H1 (cell line): ENCODE measurements around the gene REG4. TPM values are rescaled to one million over a fixed set of nuclear protein-coding genes. Genes with fewer than 3 reads are reported as not detected.

Experiments used
- CTCF ChIA-PET: fragments of 300-600 bp; sonication (Branson Sonifier 250); formaldehyde crosslinking; loops from one replicate; lab custom pipeline; 2021; ENCODE audit not compliant: partially characterized antibody; lab: Charles Lee
- POLR2A ChIA-PET: fragments of 300-600 bp; sonication (Branson Sonifier 250); formaldehyde crosslinking; loops from one replicate; lab custom pipeline; 2021; ENCODE audit warnings: inconsistent platforms; ENCODE audit not compliant: partially characterized antibody; lab: Charles Lee
- DNase-seq, 2 experiments: peaks; one replicate each; pipeline versions ENCODE4 v3.0.0 to v3.0.0-alpha.2; 2010 to 2022; ENCODE audit warnings: low spot score in 2 of 2, low read depth in 1 of 2, mixed read lengths in 1 of 2
- FAIRE-seq: peaks from 2 replicates; lab custom pipeline; 2011; peaks lifted over from hg19 to GRCh38; lab: Jason Lieb, UNC
- H2AFZ ChIP-seq: 2 replicates; pipeline ENCODE4 v1.8.1; 2012; ENCODE audit warnings: low read length, inconsistent platforms
- H2AK5ac ChIP-seq: 2 replicates; pipeline ENCODE4 v1.6.1; 2013; ENCODE audit warnings: low read depth, low read length
- H2BK120ac ChIP-seq: replicated peaks from 2 replicates; pipeline ENCODE3; 2013; ENCODE audit warnings: low read depth, low read length, inconsistent platforms
- H2BK12ac ChIP-seq: 2 replicates; pipeline ENCODE4 v1.6.1; 2013; ENCODE audit warnings: low read depth, low read length
- H2BK15ac ChIP-seq: 2 replicates; pipeline ENCODE4 v1.6.1; 2013; ENCODE audit warnings: low read length
- H2BK20ac ChIP-seq: 2 replicates; pipeline ENCODE4 v1.6.1; 2013; ENCODE audit warnings: low read length
- H2BK5ac ChIP-seq: 2 replicates; pipeline ENCODE4 v1.6.1; 2013; ENCODE audit warnings: low read depth, low read length
- H3K14ac ChIP-seq: 2 replicates; pipeline ENCODE4 v1.6.1; 2013; ENCODE audit warnings: inconsistent platforms; ENCODE audit not compliant: insufficient read length
- H3K18ac ChIP-seq: 2 replicates; pipeline ENCODE4 v1.6.1; 2013; ENCODE audit warnings: low read length; ENCODE audit errors: extremely low read depth
- H3K23ac ChIP-seq: 2 replicates; pipeline ENCODE4 v1.6.1; 2013; ENCODE audit warnings: inconsistent platforms; ENCODE audit not compliant: insufficient read length
- H3K23me2 ChIP-seq: 2 replicates; pipeline ENCODE4 v1.6.1; 2013; ENCODE audit warnings: low read depth, low read length
- H3K27ac ChIP-seq: 2 replicates; pipeline ENCODE4 v1.6.1; 2011; ENCODE audit warnings: low read depth, low read length, inconsistent platforms
- H3K27me3 ChIP-seq, 4 experiments: replicated peaks in 1 of 4; 1 replicate in 1 of 4; 2 replicates in 3 of 4; pipeline versions ENCODE4 v1.6.1 to v1.8.1; 2011 to 2013; ENCODE audit warnings: low read length in 3 of 4, mild to moderate bottlenecking in 3 of 4, inconsistent platforms in 2 of 4, mixed read lengths in 2 of 4, moderate library complexity in 1 of 4; ENCODE audit not compliant: control insufficient read depth in 3 of 4, insufficient read depth in 3 of 4; ENCODE audit errors: extremely low read depth in 1 of 4
- H3K36me3 ChIP-seq, 4 experiments: 2 replicates each; pipeline versions ENCODE4 v1.6.1 to v1.8.1; 2011 to 2013; ENCODE audit warnings: mild to moderate bottlenecking in 4 of 4, low read length in 3 of 4, moderate library complexity in 2 of 4, control low read depth in 1 of 4, inconsistent platforms in 1 of 4; ENCODE audit not compliant: insufficient read depth in 4 of 4, control insufficient read depth in 2 of 4
- H3K4ac ChIP-seq: replicated peaks from 2 replicates; pipeline ENCODE3; 2013; ENCODE audit warnings: low read length, low read depth, mixed read lengths, inconsistent platforms; ENCODE audit not compliant: insufficient read length
- H3K4me1 ChIP-seq, 4 experiments: replicated peaks in 1 of 4; 1 replicate in 1 of 4; 2 replicates in 3 of 4; pipeline versions ENCODE4 v1.6.1 to v1.8.1; 2011 to 2013; ENCODE audit warnings: low read length in 3 of 4, inconsistent platforms in 2 of 4, mixed read lengths in 1 of 4; ENCODE audit not compliant: insufficient read depth in 4 of 4, control insufficient read depth in 3 of 4
- H3K4me2 ChIP-seq, 2 experiments: 2 replicates each; pipeline versions ENCODE4 v1.6.1 to v1.8.1; 2011 to 2013; ENCODE audit warnings: low read depth in 2 of 2, low read length in 2 of 2, control low read depth in 1 of 2, inconsistent platforms in 1 of 2, mild to moderate bottlenecking in 1 of 2; ENCODE audit not compliant: insufficient read depth in 1 of 2
- H3K4me3 ChIP-seq, 4 experiments: fragments of 200-600, 300-600 bp in 1 of 4; sonication (generic), shearing (Covaris generic), sonication (Bioruptor Twin) in 1 of 4; 2 replicates each; pipeline versions ENCODE4 v1.5.1 to v1.8.1; 2011 to 2016; ENCODE audit warnings: low read length in 4 of 4, low read depth in 3 of 4, control low read depth in 2 of 4, inconsistent platforms in 2 of 4, mild to moderate bottlenecking in 2 of 4, mixed read lengths in 1 of 4, moderate library complexity in 1 of 4; ENCODE audit not compliant: insufficient read depth in 2 of 4; ENCODE audit errors: extremely low read depth in 1 of 4
- H3K56ac ChIP-seq: replicated peaks from 2 replicates; pipeline ENCODE3; 2013; ENCODE audit warnings: low read depth, mild to moderate bottlenecking, mixed read lengths, low read length, inconsistent platforms; ENCODE audit not compliant: insufficient read length
- H3K79me1 ChIP-seq: 2 replicates; pipeline ENCODE4 v1.6.1; 2013; ENCODE audit warnings: low read depth, low read length, control low read depth
- H3K79me2 ChIP-seq, 2 experiments: 2 replicates each; pipeline versions ENCODE4 v1.6.1 to v1.8.1; 2012 to 2013; ENCODE audit warnings: low read length in 2 of 2, mild to moderate bottlenecking in 2 of 2, inconsistent platforms in 1 of 2; ENCODE audit not compliant: insufficient read depth in 2 of 2, control insufficient read depth in 1 of 2
- H3K9ac ChIP-seq, 4 experiments: replicated peaks in 1 of 4; 1 replicate in 1 of 4; 2 replicates in 3 of 4; pipeline versions ENCODE4 v1.6.1 to v1.8.1; 2011 to 2013; ENCODE audit warnings: low read depth in 3 of 4, low read length in 3 of 4, control low read depth in 2 of 4, mild to moderate bottlenecking in 2 of 4, moderate library complexity in 2 of 4, inconsistent platforms in 1 of 4; ENCODE audit errors: extremely low read depth in 1 of 4
- H3K9me3 ChIP-seq, 2 experiments: 2 replicates each; pipeline versions ENCODE4 v1.6.1 to v1.8.1; 2012 to 2013; ENCODE audit warnings: mild to moderate bottlenecking in 2 of 2, moderate library complexity in 2 of 2, control low read depth in 1 of 2, inconsistent platforms in 1 of 2, low read depth in 1 of 2, low read length in 1 of 2, mixed read lengths in 1 of 2; ENCODE audit not compliant: insufficient read depth in 2 of 2
- H4K20me1 ChIP-seq, 2 experiments: replicated peaks in 1 of 2; 2 replicates each; pipeline versions ENCODE3 to v1.8.1; 2011 to 2013; ENCODE audit warnings: inconsistent platforms in 2 of 2, low read length in 2 of 2, mild to moderate bottlenecking in 1 of 2; ENCODE audit not compliant: insufficient read depth in 2 of 2, control insufficient read depth in 1 of 2
- H4K5ac ChIP-seq: 2 replicates; pipeline ENCODE4 v1.6.1; 2013; ENCODE audit warnings: low read length, low read depth, mixed read lengths, inconsistent platforms; ENCODE audit not compliant: insufficient read length
- H4K8ac ChIP-seq: 2 replicates; pipeline ENCODE4 v1.8.0; 2013; ENCODE audit warnings: mild to moderate bottlenecking, moderate library complexity, low read length, inconsistent platforms; ENCODE audit not compliant: insufficient read depth; ENCODE audit errors: extremely low read depth
- H4K91ac ChIP-seq: replicated peaks from 2 replicates; pipeline ENCODE3; 2013; ENCODE audit warnings: low read length, mixed read lengths, inconsistent platforms; ENCODE audit not compliant: insufficient read length
- BRCA1 ChIP-seq: IDR thresholded peaks from 2 replicates; pipeline ENCODE4 v1.6.1; 2012; ENCODE audit warnings: low read depth, low read length, improper control_type of control experiment
- CHD2 ChIP-seq: IDR thresholded peaks from 2 replicates; pipeline ENCODE4 v1.6.1; 2012; ENCODE audit warnings: low read length, improper control_type of control experiment
- KDM1A ChIP-seq: fragments of 200-600, 300-600 bp; sonication (generic); IDR thresholded peaks from 2 replicates; pipeline ENCODE4 v1.7.1; 2016; ENCODE audit warnings: mild to moderate bottlenecking, low read length, borderline replicate concordance
- SAP30 ChIP-seq: fragments of 300-600 bp; sonication (generic); IDR thresholded peaks from 2 replicates; pipeline ENCODE4 v1.7.1; 2012; ENCODE audit warnings: low read length, moderate library complexity, mild to moderate bottlenecking, inconsistent platforms; ENCODE audit not compliant: insufficient read depth, insufficient replicate concordance
- SIRT6 ChIP-seq: IDR thresholded peaks from one replicate; pipeline ENCODE4 v1.7.1; 2012; ENCODE audit warnings: low read length, inconsistent platforms
- SIX5 ChIP-seq: IDR thresholded peaks from 2 replicates; pipeline ENCODE4 v1.6.1; 2011; ENCODE audit warnings: mild to moderate bottlenecking, low read depth, low read length
- TAF7 ChIP-seq: optimal IDR thresholded peaks from 2 replicates; pipeline ENCODE3; 2011; ENCODE audit warnings: low read depth, mild to moderate bottlenecking, inconsistent platforms, low read length, moderate library complexity, borderline replicate concordance
- ZNF274 ChIP-seq: IDR thresholded peaks from 2 replicates; pipeline ENCODE4 v1.7.0; 2012; ENCODE audit warnings: low read length, borderline replicate concordance; ENCODE audit errors: extremely low read depth
- WGBS, 2 experiments: shearing (Covaris generic) in 1 of 2; methylation state at CpG; one replicate each; pipeline versions ENCODE4 v1.1.6 to v1.1.7; 2013 to 2015; ENCODE audit warnings: low lambda C conversion rate in 2 of 2, mixed read lengths in 2 of 2, inconsistent platforms in 1 of 2, low coverage in 1 of 2, missing lambda C conversion rate in 1 of 2; ENCODE audit not compliant: insufficient replicate concordance in 2 of 2, insufficient coverage in 1 of 2, insufficient read length in 1 of 2; ENCODE audit errors: extremely low coverage in 1 of 2, missing lambda C conversion rate in 1 of 2; 5-methylcytosine and 5-hydroxymethylcytosine counted together
- polyA plus RNA-seq, 7 experiments: library from polyadenylated mRNA; depleted of rRNA in 3 of 7; stranded (reverse) in 5 of 7; unstranded in 2 of 7; fragments of >200 nt in 5 of 7; fragments of 200-250 nt in 2 of 7; gene quantifications; 1 replicate in 5 of 7; 2 replicates in 1 of 7; 4 replicates in 1 of 7; pipeline versions ENCODE4 v1.2.1 to v1.2.3, GENCODE V29; 2011 to 2013; ENCODE audit warnings: missing spikeins in 2 of 7, mixed read lengths in 2 of 7
- total RNA-seq: library from RNA; stranded (reverse); fragmentation: NEBNext Ultra II Directional; extraction: Animal tissue kit (Norgen Biotek cat#: 25700); gene quantifications from 2 replicates; pipeline ENCODE4 v1.2.1, GENCODE V29; 2021

The REG4 gene
- total and polyA plus RNA-seq, 2 of the 8 experiments (the other 6 are each of a cell fraction or from before 2014, with no cell fraction given): not detected

GRCh38 chr1:119778886-119779560, 32.2 kb downstream of the REG4 start:
- no peak overlapping the region for H4K5ac ChIP-seq
- no peak overlapping the region for H2BK20ac ChIP-seq
- no peak overlapping the region for H2BK5ac ChIP-seq
- no peak overlapping the region for H2AK5ac ChIP-seq
- H3K23ac ChIP-seq: no peak overlapping the region
- no peak overlapping the region for H2AFZ ChIP-seq
- H3K14ac ChIP-seq: no peak overlapping the region
- no peaks in the 10 kb centered on the region for H3K27me3 ChIP-seq
- no peaks in the 10 kb centered on the region for H3K79me1 ChIP-seq
- no peaks in the 10 kb centered on the region for H3K36me3 ChIP-seq
- no peaks in the 10 kb centered on the region for H3K9me3 ChIP-seq
- 95% methylated on average over 10 of the region's 13 CpGs; no CpG with 5 or more reads in 1 of the 2 experiments for WGBS, 2 experiments
- H3K23me2 ChIP-seq: no peaks in the 10 kb centered on the region
- CTCF ChIA-PET: interaction anchor here (0.6 to 2.9 kb wide), 4 partner anchors 23 to 65 kb away, joined by 3 to 9 read pairs (median 6); no protein-coding TSS in a partner anchor
- H3K4me1 ChIP-seq: peaks cover 0 to under 1% (median 0%) of the 10 kb centered on the region in 4 experiments; a peak in 1 of 7 replicates
- H3K4me3 ChIP-seq: no peak overlapping the region
- H2BK12ac ChIP-seq: no peak overlapping the region
- H3K56ac ChIP-seq: no peak overlapping the region
- FAIRE-seq (no peak), DNase-seq (no peak)
- no peak overlapping the region for H3K4ac ChIP-seq
- POLR2A ChIA-PET: interaction anchor here (1.0 to 1.6 kb wide), 3 partner anchors 24 to 91 kb away, joined by 3 to 5 read pairs (median 3); no protein-coding TSS in a partner anchor
- no peak overlapping the region for H3K4me2 ChIP-seq
- H4K8ac ChIP-seq: no peak overlapping the region
- no peak overlapping the region for H3K18ac ChIP-seq
- no peak overlapping the region for H4K91ac ChIP-seq
- H2BK15ac ChIP-seq: no peak overlapping the region
- no peak overlapping the region for H2BK120ac ChIP-seq
- H4K20me1 ChIP-seq: no peaks in the 10 kb centered on the region
- TF ChIP-seq BRCA1: no peak
- TF ChIP-seq KDM1A: no peak
- TF ChIP-seq SIX5: no peak
- TF ChIP-seq SAP30: no peak
- no peak for TF ChIP-seq ZNF274
- no peak for TF ChIP-seq SIRT6
- no peak for TF ChIP-seq CHD2
- TF ChIP-seq TAF7: no peak
- H3K27ac ChIP-seq: no peak overlapping the region
- no peak overlapping the region for H3K9ac ChIP-seq
- H3K79me2 ChIP-seq: no peaks in the 10 kb centered on the region
